GM12878 (cell line): Measurements from ENCODE around the gene NEBL. TPM values are rescaled to one million over a fixed set of nuclear protein-coding genes. Genes with fewer than 3 reads are reported as not detected.

Source experiments
- ATAC-seq: fragments of 200-7000 bp; cut with Tn5 transposase; 3 replicates; pipeline ENCODE4 v1.9.1; 2020; ENCODE audit warnings: mild to moderate bottlenecking, moderate library complexity
- BruUV-seq: library from RNA; stranded (reverse); fragments of 400-500 nt; replicated peaks from 2 replicates; lab custom pipeline; 2021; lab: Mats Ljungman, UMichigan
- CTCF ChIA-PET: fragments of 300-600 bp; sonication (Branson Sonifier 250); formaldehyde crosslinking; extraction: SDS; loops from one replicate; lab custom pipeline; 2021; ENCODE audit warnings: inconsistent platforms; lab: Yijun Ruan, JAX
- POLR2A ChIA-PET: fragments of 350-600 bp; formaldehyde crosslinking; extraction: SDS; loops from one replicate; lab custom pipeline; 2021; ENCODE audit warnings: inconsistent platforms; lab: Charles Lee
- RAD21 ChIA-PET: fragments of 300-600 bp; sonication (Branson Sonifier 250); formaldehyde crosslinking; loops from one replicate; lab custom pipeline; 2023; ENCODE audit warnings: antibody characterized with exemption; ENCODE audit not compliant: unreplicated experiment; lab: Charles Lee
- SMC1A ChIA-PET: fragments of 300-600 bp; sonication (Branson Sonifier 250); formaldehyde crosslinking; loops from one replicate; lab custom pipeline; 2023; ENCODE audit not compliant: unreplicated experiment, uncharacterized antibody; lab: Charles Lee
- DNase-seq: peaks from one replicate; pipeline ENCODE4 v3.0.0-alpha.2; 2011; ENCODE audit warnings: low read depth, low spot score
- FAIRE-seq: peaks from 3 replicates; lab custom pipeline; 2011; peaks lifted over from hg19 to GRCh38; lab: Jason Lieb, UNC
- H2AFZ ChIP-seq: 2 replicates; pipeline ENCODE4 v1.6.0; 2011; ENCODE audit warnings: low read depth, low read length, control low read depth; ENCODE audit not compliant: control insufficient read depth
- H3K27ac ChIP-seq: 2 replicates; pipeline ENCODE4 v1.5.1; 2011; ENCODE audit warnings: control low read depth; ENCODE audit not compliant: control insufficient read depth, insufficient read depth
- H3K27me3 ChIP-seq, 2 experiments: replicated peaks in 1 of 2; 2 replicates each; pipeline versions ENCODE4 v1.6.0 to v1.6.1; 2011; ENCODE audit warnings: low read length in 1 of 2; ENCODE audit not compliant: control insufficient read depth in 2 of 2, insufficient read depth in 2 of 2
- H3K36me3 ChIP-seq, 2 experiments: 2 replicates each; pipeline ENCODE4 v1.5.1; 2011; ENCODE audit warnings: low read length in 1 of 2; ENCODE audit not compliant: control insufficient read depth in 2 of 2, insufficient read depth in 2 of 2
- H3K4me1 ChIP-seq: 2 replicates; pipeline ENCODE4 v1.6.1; 2011; ENCODE audit warnings: mild to moderate bottlenecking, low read length, moderate library complexity, mixed read lengths; ENCODE audit not compliant: control insufficient read depth, insufficient read depth
- H3K4me2 ChIP-seq: 2 replicates; pipeline ENCODE4 v1.6.0; 2011; ENCODE audit warnings: control low read depth; ENCODE audit not compliant: control insufficient read depth, insufficient read depth
- H3K4me3 ChIP-seq: fragments of 200-600 bp; sonication (generic); 2 replicates; pipeline ENCODE4 v1.5.1; 2016
- H3K79me2 ChIP-seq: 2 replicates; pipeline ENCODE4 v1.6.0; 2011; ENCODE audit warnings: low read length; ENCODE audit not compliant: control insufficient read depth, insufficient read depth
- H3K9ac ChIP-seq: 2 replicates; pipeline ENCODE4 v1.8.0; 2011; ENCODE audit warnings: low read length, control low read depth, mixed read lengths; ENCODE audit not compliant: control insufficient read depth, insufficient read depth
- H3K9me3 ChIP-seq: replicated peaks from 3 replicates; pipeline ENCODE4 v1.5.1; 2011; ENCODE audit warnings: mild to moderate bottlenecking, low read length; ENCODE audit not compliant: control insufficient read depth, insufficient read depth
- H4K20me1 ChIP-seq: 2 replicates; pipeline ENCODE4 v1.6.0; 2011; ENCODE audit not compliant: control insufficient read depth, insufficient read depth
- MAX ChIP-seq: IDR thresholded peaks from 2 replicates; pipeline ENCODE4 v1.6.1; 2012; ENCODE audit warnings: low read depth, low read length, improper control_type of control experiment
- MYC ChIP-seq: IDR thresholded peaks from 2 replicates; pipeline ENCODE4 v1.6.1; 2011; ENCODE audit warnings: mild to moderate bottlenecking, low read length, moderate library complexity, inconsistent platforms; ENCODE audit not compliant: insufficient read depth, insufficient replicate concordance, insufficient read length, severe bottlenecking
- NKRF ChIP-seq: fragments of 450-650 bp; conservative IDR thresholded peaks from 2 replicates; pipeline ENCODE4 v1.6.1; 2017; ENCODE audit warnings: mild to moderate bottlenecking, moderate library complexity
- RCOR1 ChIP-seq: conservative IDR thresholded peaks from 2 replicates; pipeline ENCODE4 v1.6.1; 2012; ENCODE audit warnings: low read depth, low read length, improper control_type of control experiment
- TAF1 ChIP-seq: IDR thresholded peaks from 2 replicates; pipeline ENCODE4 v1.6.1; 2011; ENCODE audit warnings: mild to moderate bottlenecking, low read depth, low read length, borderline replicate concordance
- TCF3 ChIP-seq: IDR thresholded peaks from 2 replicates; pipeline ENCODE4 v1.6.1; 2012; ENCODE audit warnings: low read depth, mild to moderate bottlenecking, low read length, borderline replicate concordance; ENCODE audit not compliant: insufficient read depth
- ZBTB11 ChIP-seq: fragments of 450-650 bp; formaldehyde crosslinking; IDR thresholded peaks from 2 replicates; pipeline ENCODE4 v1.5.0; 2022; ENCODE audit warnings: mild to moderate bottlenecking, missing genetic modification characterization
- WGBS: methylation state at CpG from one replicate; pipeline ENCODE4 v1.1.6; 2016; ENCODE audit warnings: low lambda C conversion rate; ENCODE audit not compliant: insufficient replicate concordance, insufficient coverage; ENCODE audit errors: missing lambda C conversion rate; 5-methylcytosine and 5-hydroxymethylcytosine counted together
- in situ Hi-C: fragments of 300-500 bp; cut with MboI; formaldehyde crosslinking; loops from 9 replicates; pipeline ENCODE4 v1.14.3; 2018; ENCODE audit warnings: mixed read lengths
- intact Hi-C: fragments of 100-400 bp; cut with micrococcal nuclease; formaldehyde crosslinking; loops from one replicate; pipeline ENCODE4 v1.14.2; 2022; ENCODE audit not compliant: unreplicated experiment
- polyA plus RNA-seq, 11 experiments: library from polyadenylated mRNA; depleted of rRNA in 4 of 11; unstranded in 6 of 11; stranded (reverse) in 5 of 11; fragments of >200 nt; fragmentation: Nextera tagmentation in 4 of 11; fragmentation: Illumina TruSeq in 1 of 11; extraction: Ambion mirVana in 4 of 11; extraction: Trizol in 1 of 11; gene quantifications; 1 replicate in 1 of 11; 2 replicates in 10 of 11; pipeline versions ENCODE4 v1.2.1 to v1.2.3, GENCODE V29; 2011 to 2016; ENCODE audit warnings: inconsistent platforms in 2 of 11, missing spikeins in 2 of 11, low read depth in 1 of 11
- total RNA-seq, 4 experiments: library from RNA; depleted of rRNA in 3 of 4; stranded (reverse); fragments of >200 nt in 3 of 4; fragmentation: Illumina TruSeq in 1 of 4; extraction: Trizol in 1 of 4; gene quantifications; 2 replicates each; pipeline versions ENCODE4 v1.2.1 to v1.2.3, GENCODE V29; 2013 to 2021
- TF ChIP-seq, protein P1 (sequence below): fragments of 150-350 bp; IDR thresholded peaks from 2 replicates; pipeline ENCODE4 v1.6.1; 2016; ENCODE audit warnings: low read depth, low read length

Gene NEBL
- total and polyA plus RNA-seq, 10 of the 15 experiments (the other 5 are each of a cell fraction or from before 2014, with no cell fraction given): 0.04 to 0.56 (median 0.11) TPM; not detected in 6

- no peaks in the 10 kb centered on the region for H3K36me3 ChIP-seq
- intact Hi-C loops: no loop called here
- in situ Hi-C loops: loop anchor here (25.0 kb wide), 2 partner anchors 399 to 874 kb away; no protein-coding TSS in a partner anchor
- no peak overlapping the region for H3K27ac ChIP-seq
- no peak overlapping the region for H2AFZ ChIP-seq
- DNase-seq (no peak), FAIRE-seq (no peak), ATAC-seq (no peak)
- ChIA-PET SMC1A (no interaction called here), POLR2A (no interaction called here), RAD21 (no interaction called here), CTCF (interaction anchor here (1.2 kb wide), 1 partner anchor 158 kb away, joined by 3 read pairs; no protein-coding TSS in a partner anchor)
- 57% methylated on average over 4 of the region's 4 CpGs for WGBS
- no peak overlapping the region for H3K4me2 ChIP-seq
- no peaks in the 10 kb centered on the region for H3K4me1 ChIP-seq
- no TSS peak for BruUV-seq
- H3K4me3 ChIP-seq: no peak overlapping the region
- no peak overlapping the region for H3K9ac ChIP-seq
- H3K27me3 ChIP-seq: no peaks in the 10 kb centered on the region
- TF ChIP-seq TCF3 (no peak), ZBTB11 (CRISPR knock-in tag) (no peak), RCOR1 (no peak), MAX (no peak), TAF1 (no peak), NKRF (no peak), MYC (no peak)
- TF ChIP-seq, protein P1, sequence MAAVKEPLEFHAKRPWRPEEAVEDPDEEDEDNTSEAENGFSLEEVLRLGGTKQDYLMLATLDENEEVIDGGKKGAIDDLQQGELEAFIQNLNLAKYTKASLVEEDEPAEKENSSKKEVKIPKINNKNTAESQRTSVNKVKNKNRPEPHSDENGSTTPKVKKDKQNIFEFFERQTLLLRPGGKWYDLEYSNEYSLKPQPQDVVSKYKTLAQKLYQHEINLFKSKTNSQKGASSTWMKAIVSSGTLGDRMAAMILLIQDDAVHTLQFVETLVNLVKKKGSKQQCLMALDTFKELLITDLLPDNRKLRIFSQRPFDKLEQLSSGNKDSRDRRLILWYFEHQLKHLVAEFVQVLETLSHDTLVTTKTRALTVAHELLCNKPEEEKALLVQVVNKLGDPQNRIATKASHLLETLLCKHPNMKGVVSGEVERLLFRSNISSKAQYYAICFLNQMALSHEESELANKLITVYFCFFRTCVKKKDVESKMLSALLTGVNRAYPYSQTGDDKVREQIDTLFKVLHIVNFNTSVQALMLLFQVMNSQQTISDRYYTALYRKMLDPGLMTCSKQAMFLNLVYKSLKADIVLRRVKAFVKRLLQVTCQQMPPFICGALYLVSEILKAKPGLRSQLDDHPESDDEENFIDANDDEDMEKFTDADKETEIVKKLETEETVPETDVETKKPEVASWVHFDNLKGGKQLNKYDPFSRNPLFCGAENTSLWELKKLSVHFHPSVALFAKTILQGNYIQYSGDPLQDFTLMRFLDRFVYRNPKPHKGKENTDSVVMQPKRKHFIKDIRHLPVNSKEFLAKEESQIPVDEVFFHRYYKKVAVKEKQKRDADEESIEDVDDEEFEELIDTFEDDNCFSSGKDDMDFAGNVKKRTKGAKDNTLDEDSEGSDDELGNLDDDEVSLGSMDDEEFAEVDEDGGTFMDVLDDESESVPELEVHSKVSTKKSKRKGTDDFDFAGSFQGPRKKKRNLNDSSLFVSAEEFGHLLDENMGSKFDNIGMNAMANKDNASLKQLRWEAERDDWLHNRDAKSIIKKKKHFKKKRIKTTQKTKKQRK: no peak
- H3K79me2 ChIP-seq: no peaks in the 10 kb centered on the region
- no peaks in the 10 kb centered on the region for H3K9me3 ChIP-seq
- no peaks in the 10 kb centered on the region for H4K20me1 ChIP-seq
These were observed 34.1 kb downstream of the NEBL start for GRCh38 chr10:20863008-20863407.
